GM20000 (cell line): ENCODE measurements around the gene PELI2.

Experiments
- DNase-seq: peaks from one replicate; pipeline ENCODE4 v3.0.0; 2012; ENCODE audit warnings: low spot score
- CTCF ChIP-seq: IDR thresholded peaks from 2 replicates; pipeline ENCODE4 v1.5.1; 2012; ENCODE audit warnings: mild to moderate bottlenecking, control low read depth; ENCODE audit errors: extremely low read depth, missing control alignments

PELI2 gene

GRCh38 chr14:56172571-56172971, 54.4 kb downstream of the PELI2 start:
- no peak for DNase-seq
- no peak for TF ChIP-seq CTCF

- TF ChIP-seq CTCF, result no peak
- no peak for DNase-seq
These were observed 55.2 kb downstream of the PELI2 start for GRCh38 chr14:56173365-56173922.

- DNase-seq, result no peak
- no peak for TF ChIP-seq CTCF
These were observed 57.6 kb downstream of the PELI2 start for GRCh38 chr14:56175773-56176172.

GRCh38 chr14:56176530-56176929, 58.3 kb downstream of the PELI2 start:
- TF ChIP-seq CTCF, result no peak
- DNase-seq, result no peak

GRCh38 chr14:56177036-56177435, 58.8 kb downstream of the PELI2 start:
- no peak for TF ChIP-seq CTCF
- no peak for DNase-seq

GRCh38 chr14:56180754-56181542, 62.7 kb downstream of the PELI2 start:
- no peak for DNase-seq
- TF ChIP-seq CTCF, result no peak

- no peak for TF ChIP-seq CTCF
- no peak for DNase-seq
These were observed 63.5 kb downstream of the PELI2 start for GRCh38 chr14:56181681-56182085.
